ENCODE data around the gene EFTUD2.

The EFTUD2 gene

GRCh38 chr17:44864831-44865230 lies 34.4 kb downstream of the EFTUD2 start:
- peak; percentile 30; the same call in 2 of the 3 replicates for ATAC-seq
- TF ChIP-seq POU6F1 (CRISPR knock-in tag; IDR thresholded peaks at IDR 0.05; ENCODE audit: borderline replicate concordance, low read depth) (no peak), RARB (CRISPR knock-in tag; IDR thresholded peaks at IDR 0.05) (no peak), TSHZ2 (CRISPR knock-in tag; IDR thresholded peaks at IDR 0.05) (no peak), ARNTL (CRISPR knock-in tag; IDR thresholded peaks at IDR 0.05; ENCODE audit: borderline replicate concordance, low read depth) (no peak), ZNF8 (CRISPR knock-in tag; IDR thresholded peaks at IDR 0.05) (no peak), PATZ1 (CRISPR knock-in tag; IDR thresholded peaks at IDR 0.05; ENCODE audit: borderline replicate concordance) (no peak), ZC3H10 (CRISPR knock-in tag; IDR thresholded peaks at IDR 0.05) (no peak), ZFP30 (CRISPR knock-in tag; IDR thresholded peaks at IDR 0.05) (no peak), ZNF565 (CRISPR knock-in tag; conservative IDR thresholded peaks at IDR 0.05; ENCODE audit: low read depth) (no peak), PPARA (CRISPR knock-in tag; IDR thresholded peaks at IDR 0.05; ENCODE audit: borderline replicate concordance) (no peak), ISL1 (CRISPR knock-in tag; IDR thresholded peaks at IDR 0.05) (no peak), CSRNP3 (CRISPR knock-in tag; IDR thresholded peaks at IDR 0.05) (no peak), OSR1 (CRISPR knock-in tag; IDR thresholded peaks at IDR 0.05) (no peak), TOX (CRISPR knock-in tag; IDR thresholded peaks at IDR 0.05; ENCODE audit: borderline replicate concordance) (no peak), ESRRG (CRISPR knock-in tag; IDR thresholded peaks at IDR 0.05) (no peak), CREB5 (CRISPR knock-in tag; IDR thresholded peaks at IDR 0.05; ENCODE audit: low read depth) (no peak), ZFP3 (CRISPR knock-in tag; IDR thresholded peaks at IDR 0.05) (no peak), TCF4 (CRISPR knock-in tag; IDR thresholded peaks at IDR 0.05; ENCODE audit: borderline replicate concordance) (no peak)

- TF ChIP-seq ISL1 (CRISPR knock-in tag; IDR thresholded peaks at IDR 0.05), result no peak
- TF ChIP-seq CSDC2 (CRISPR knock-in tag; IDR thresholded peaks at IDR 0.05), result no peak
- no peak for TF ChIP-seq TSHZ2 (CRISPR knock-in tag; IDR thresholded peaks at IDR 0.05)
- TF ChIP-seq ZC3H10 (CRISPR knock-in tag; IDR thresholded peaks at IDR 0.05), result no peak
- ATAC-seq, result no peak
Measured at GRCh38 chr17:44863061-44863918, 36.0 kb downstream of the EFTUD2 start.

Measured in SK-N-SH treated with all-trans-retinoic acid at 6 μM for 48 hours (cell line).